ENCODE results near the gene NAAA. TPM values are rescaled to one million over a fixed set of nuclear protein-coding genes. Genes with fewer than 3 reads are reported as not detected.

The NAAA gene
- total RNA-seq, 1 donor from 2014 or later = 98.4 TPM

Other genes with a start within 250 kb of the NAAA start
- gene USO1, start 216.4 kb downstream of the NAAA start, total RNA-seq = 59.9 and 72.2 TPM in 2 replicates
- not detected in 2 replicates for gene PPEF2, start 38.6 kb downstream of the NAAA start, total RNA-seq
- 36.9 and 43.7 TPM in 2 replicates for gene SDAD1, start 49.9 kb upstream of the NAAA start, total RNA-seq
- gene CXCL9, start 66.5 kb upstream of the NAAA start, total RNA-seq = not detected in 2 replicates
- 2.7 and 12.7 TPM in 2 replicates for gene CXCL10, start 82.5 kb upstream of the NAAA start, total RNA-seq
- gene CXCL11, start 95.1 kb upstream of the NAAA start, total RNA-seq = 1.0 and 6.4 TPM in 2 replicates
- gene ART3, start 133.7 kb upstream of the NAAA start, total RNA-seq = 1.2 and 1.4 TPM in 2 replicates
- gene NUP54, start 207.4 kb upstream of the NAAA start, total RNA-seq = 24.8 and 28.5 TPM in 2 replicates